Measurements from ENCODE around the gene STING1.
A peak's percentile ranks its signal among the peaks of the same experiment; 100 is the strongest.
"Not testable (repeated sequence)": the region's sequence is repeated elsewhere in the genome, so short reads cannot be mapped to it uniquely, and the experiment has no call there.

The STING1 gene

DNA sequence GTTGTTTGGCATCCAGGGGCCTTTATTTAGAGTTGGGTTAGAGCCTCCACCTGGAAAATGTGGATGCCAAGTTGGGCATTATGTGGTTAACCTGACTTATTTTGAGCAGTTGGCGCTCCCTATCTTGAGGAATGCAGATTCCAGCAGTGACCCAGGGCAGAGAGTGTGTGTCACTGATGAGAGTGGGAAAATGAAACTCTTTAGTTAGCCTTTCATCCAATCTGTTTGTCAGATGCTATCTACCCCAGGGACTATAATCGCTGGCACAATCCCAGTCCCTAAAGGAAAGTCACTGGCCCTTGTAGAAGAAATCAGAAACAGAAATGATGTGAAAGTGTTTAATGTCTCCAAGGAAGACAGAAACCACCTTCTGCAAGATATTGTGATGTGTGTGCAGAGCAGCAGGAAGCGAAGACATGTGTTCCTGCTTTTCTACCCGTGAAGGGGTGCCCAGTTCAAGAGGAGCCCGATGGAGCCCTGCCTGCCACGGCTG lies 10.2 kb upstream of the STING1 start:
- H3K4me3 ChIP-seq (ENCODE audit: control insufficient read depth, low read depth, low read length) = no peak overlapping the region
- TF ChIP-seq, protein P1, sequence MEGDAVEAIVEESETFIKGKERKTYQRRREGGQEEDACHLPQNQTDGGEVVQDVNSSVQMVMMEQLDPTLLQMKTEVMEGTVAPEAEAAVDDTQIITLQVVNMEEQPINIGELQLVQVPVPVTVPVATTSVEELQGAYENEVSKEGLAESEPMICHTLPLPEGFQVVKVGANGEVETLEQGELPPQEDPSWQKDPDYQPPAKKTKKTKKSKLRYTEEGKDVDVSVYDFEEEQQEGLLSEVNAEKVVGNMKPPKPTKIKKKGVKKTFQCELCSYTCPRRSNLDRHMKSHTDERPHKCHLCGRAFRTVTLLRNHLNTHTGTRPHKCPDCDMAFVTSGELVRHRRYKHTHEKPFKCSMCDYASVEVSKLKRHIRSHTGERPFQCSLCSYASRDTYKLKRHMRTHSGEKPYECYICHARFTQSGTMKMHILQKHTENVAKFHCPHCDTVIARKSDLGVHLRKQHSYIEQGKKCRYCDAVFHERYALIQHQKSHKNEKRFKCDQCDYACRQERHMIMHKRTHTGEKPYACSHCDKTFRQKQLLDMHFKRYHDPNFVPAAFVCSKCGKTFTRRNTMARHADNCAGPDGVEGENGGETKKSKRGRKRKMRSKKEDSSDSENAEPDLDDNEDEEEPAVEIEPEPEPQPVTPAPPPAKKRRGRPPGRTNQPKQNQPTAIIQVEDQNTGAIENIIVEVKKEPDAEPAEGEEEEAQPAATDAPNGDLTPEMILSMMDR (IDR thresholded peaks at IDR 0.05; ENCODE audit: control insufficient read depth, insufficient read depth, low read depth, low read length, missing control alignments) = no peak
- DNase-seq (ENCODE audit: low read depth) = no peak

GRCh38 chr5:139488260-139488659 lies 5.7 kb upstream of the STING1 start:
- H3K4me3 ChIP-seq (ENCODE audit: control insufficient read depth, low read depth, low read length) = no peak overlapping the region
- DNase-seq (ENCODE audit: low read depth) = no peak
- TF ChIP-seq, protein P1 (IDR thresholded peaks at IDR 0.05; ENCODE audit: control insufficient read depth, insufficient read depth, low read depth, low read length, missing control alignments) = no peak

- no peak for DNase-seq (ENCODE audit: low read depth)
- TF ChIP-seq, protein P1 (IDR thresholded peaks at IDR 0.05; ENCODE audit: control insufficient read depth, insufficient read depth, low read depth, low read length, missing control alignments) = no peak
- H3K4me3 ChIP-seq (ENCODE audit: control insufficient read depth, low read depth, low read length) = no peak overlapping the region
Measured at GRCh38 chr5:139486201-139486600, 3.6 kb upstream of the STING1 start.

- peak overlapping the region; percentile 86 for H3K4me3 ChIP-seq (ENCODE audit: control insufficient read depth, low read depth, low read length)
- not testable (repeated sequence) for DNase-seq (ENCODE audit: low read depth)
Measured at GRCh38 chr5:139482890-139483208, 291 bp upstream of the STING1 start.

GRCh38 chr5:139481580-139482049 lies 943 bp downstream of the STING1 start:
- peak overlapping the region; percentile 86 for H3K4me3 ChIP-seq (ENCODE audit: control insufficient read depth, low read depth, low read length)
- no peak for DNase-seq (ENCODE audit: low read depth)
- TF ChIP-seq, protein P1 (IDR thresholded peaks at IDR 0.05; ENCODE audit: control insufficient read depth, insufficient read depth, low read depth, low read length, missing control alignments) = peak; percentile 47

GRCh38 chr5:139481122-139481533 lies 1.4 kb downstream of the STING1 start:
- no peak for DNase-seq (ENCODE audit: low read depth)
- TF ChIP-seq, protein P1 (IDR thresholded peaks at IDR 0.05; ENCODE audit: control insufficient read depth, insufficient read depth, low read depth, low read length, missing control alignments) = no peak
- peak overlapping the region; percentile 86 for H3K4me3 ChIP-seq (ENCODE audit: control insufficient read depth, low read depth, low read length)

GRCh38 chr5:139479729-139480128 lies 2.8 kb downstream of the STING1 start:
- not testable (repeated sequence) for H3K4me3 ChIP-seq (ENCODE audit: control insufficient read depth, low read depth, low read length); DNase-seq (ENCODE audit: low read depth)

DNA sequence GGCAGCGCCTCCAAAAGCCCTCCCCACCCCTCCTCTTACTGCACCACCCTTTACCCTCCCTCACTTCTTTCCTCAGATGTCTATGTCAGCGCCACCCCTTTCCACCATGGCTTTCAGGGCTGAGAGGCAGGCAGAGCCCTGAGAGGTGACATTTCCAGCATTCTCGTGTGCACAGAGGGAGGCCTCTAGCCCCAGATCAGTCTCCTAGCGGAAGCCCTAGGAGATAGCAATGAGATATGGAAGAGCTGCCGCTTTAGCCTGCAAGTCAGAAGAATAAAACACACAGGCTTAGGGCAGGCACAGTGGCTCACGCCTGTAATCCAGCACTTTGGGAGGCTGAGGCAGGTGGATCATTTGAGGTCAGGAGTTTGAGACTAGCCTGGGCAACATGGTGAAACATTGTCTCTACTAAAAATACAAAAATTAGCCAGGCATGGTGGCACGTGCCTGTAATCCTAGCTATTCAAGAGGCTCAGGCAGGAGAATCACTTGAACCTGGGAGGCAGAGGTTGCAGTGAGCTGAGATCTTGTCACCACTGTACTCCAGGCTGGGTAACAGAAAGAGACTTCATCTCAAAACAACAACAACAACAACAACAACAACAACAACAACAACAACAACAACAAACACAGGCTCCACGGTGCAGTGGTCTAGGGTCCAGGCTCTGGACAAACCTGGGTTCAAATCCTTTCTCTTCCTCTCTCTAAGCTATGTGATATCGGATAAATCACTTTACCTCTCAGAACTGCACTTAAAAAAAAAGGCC lies 3.7 kb downstream of the STING1 start:
- not testable (repeated sequence) for H3K4me3 ChIP-seq (ENCODE audit: control insufficient read depth, low read depth, low read length); DNase-seq (ENCODE audit: low read depth)
